HG03196 (cell line): ENCODE results near the gene DNMBP.
"Not testable (repeated sequence)": the region's sequence is repeated elsewhere in the genome, so short reads cannot be mapped to it uniquely, and the experiment has no call there.

Experiments used
- ATAC-seq: cut with Tn5 transposase; IDR thresholded peaks from one replicate; pipeline ENCODE4 v1.9.1; 2021; ENCODE audit not compliant: unreplicated experiment

DNMBP gene

DNA sequence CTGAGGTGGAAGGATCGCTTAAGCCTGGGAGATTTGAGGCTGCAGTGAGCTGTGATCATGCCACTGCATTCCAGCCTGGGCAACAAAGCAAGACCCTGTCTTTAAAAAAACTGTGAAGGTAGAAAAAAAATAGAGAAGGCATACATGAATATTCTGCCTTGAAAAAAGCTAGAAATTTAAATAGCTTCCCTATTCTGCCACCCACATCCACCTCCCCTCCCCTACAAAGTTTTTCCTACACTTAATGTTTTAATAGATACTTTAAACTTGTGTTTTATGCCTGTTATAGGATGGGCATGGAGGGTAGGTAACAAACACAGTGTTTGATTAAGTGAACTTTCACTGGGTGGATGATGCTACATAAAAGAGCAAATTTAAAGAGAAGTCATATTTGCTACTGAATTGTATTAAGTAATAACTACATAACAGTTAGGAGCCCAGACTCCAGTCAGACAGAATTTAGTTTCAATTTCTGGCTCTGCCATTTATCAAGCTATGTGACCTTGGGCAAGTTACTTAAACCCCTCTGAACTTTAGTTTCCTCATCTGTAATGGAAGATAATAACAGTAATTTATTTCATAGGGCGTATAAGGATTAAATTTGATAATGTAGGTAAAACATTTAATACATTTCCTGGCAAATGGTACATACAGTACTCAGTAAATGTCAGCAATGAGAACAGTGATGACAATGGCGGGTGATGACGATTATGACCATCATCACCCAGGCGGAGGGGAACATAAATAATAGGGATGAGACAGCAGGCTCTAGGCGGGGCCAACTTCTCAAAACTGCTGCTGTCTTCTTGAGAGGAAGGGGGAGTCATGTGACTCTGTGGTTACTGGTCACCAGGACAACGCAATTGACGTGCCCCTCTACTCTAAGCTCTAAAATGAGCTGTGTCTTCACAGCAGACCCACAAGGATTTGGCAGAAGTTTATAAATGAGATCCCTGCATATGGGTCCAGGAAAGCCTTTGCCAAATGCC, 15.8 kb downstream of the DNMBP start:
- ATAC-seq = no peak

DNA sequence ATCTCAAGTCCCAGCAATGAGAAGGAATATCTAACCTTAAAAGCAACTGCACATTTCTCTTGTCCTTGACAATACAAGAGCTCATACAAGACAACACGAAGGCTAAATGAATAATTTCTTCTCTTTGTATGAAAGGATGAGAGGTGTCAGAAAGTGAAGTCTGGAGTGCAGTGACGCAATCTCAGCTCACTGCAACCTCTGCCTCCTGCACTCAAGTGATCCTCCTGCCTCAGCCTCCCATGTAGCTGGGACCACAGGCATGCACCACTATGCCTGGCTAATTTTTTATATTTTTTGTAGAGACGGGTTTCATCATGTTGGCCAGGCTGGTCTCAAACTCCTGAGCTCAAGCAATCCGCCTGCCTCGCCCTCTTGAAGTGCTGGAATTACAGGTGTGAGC, 24.1 kb downstream of the DNMBP start:
- ATAC-seq = not testable (repeated sequence)

DNA sequence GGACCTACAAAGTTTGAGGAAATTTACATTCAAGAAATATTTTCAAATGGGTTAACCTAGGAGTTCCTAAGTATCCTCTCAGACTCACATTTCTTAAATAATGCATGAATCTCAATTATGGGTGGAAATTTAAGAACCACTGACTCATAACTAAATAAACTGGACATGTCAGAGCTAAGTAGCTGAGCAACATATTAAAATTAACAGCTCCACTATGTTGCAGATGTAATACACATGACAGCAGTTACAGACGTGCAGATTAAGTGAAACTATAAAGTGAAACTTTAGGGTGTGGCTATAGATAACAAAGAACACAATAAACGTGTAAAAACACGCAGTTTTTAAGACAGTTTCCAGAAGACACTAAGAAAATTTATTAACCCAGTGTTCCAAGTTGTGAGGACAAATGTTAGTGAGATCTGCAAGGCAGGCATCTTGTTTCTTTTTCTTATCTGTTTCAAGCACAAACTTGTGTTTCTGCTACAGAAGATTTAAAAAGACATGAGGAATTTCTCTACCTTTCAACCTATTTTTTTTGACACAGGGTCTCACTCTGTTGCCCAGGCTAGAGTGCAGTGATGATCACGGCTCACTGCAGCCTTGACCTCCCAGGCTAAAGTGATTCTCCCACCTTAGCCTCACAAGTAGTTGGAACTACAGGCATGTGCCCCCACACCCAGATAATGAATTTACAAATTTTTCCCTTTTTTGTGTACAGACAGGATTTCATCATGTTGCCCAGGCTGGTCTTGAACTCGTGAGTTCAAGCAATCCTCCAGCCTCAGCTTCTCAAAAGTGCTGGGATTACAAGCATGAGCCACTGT, 25.3 kb downstream of the DNMBP start:
- no peak for ATAC-seq

- no peak for ATAC-seq
Observed at GRCh38 chr10:99983280-99983988, 26.3 kb downstream of the DNMBP start.

DNA sequence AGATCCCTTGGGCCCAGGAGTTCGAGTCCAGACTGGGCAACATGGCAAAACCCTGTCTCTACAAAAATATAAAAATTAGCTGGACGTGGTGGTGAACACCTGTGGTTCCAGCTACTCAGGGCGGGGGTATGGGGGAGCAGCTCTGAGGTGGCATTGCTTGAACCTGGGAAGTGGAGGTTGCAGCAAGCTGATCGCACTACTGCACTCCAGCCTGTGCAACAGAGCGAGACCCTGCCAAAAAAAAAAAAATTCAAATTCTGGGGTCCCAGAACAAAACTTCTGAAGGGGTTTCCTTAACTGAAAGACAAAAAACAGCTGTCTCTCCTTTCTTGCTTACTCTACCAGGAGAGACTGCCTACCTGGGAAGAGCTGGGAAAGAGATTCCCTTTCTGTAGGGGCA, 27.0 kb downstream of the DNMBP start:
- ATAC-seq = no peak

- ATAC-seq = no peak
Observed at GRCh38 chr10:99981581-99982199, 28.1 kb downstream of the DNMBP start.

DNA sequence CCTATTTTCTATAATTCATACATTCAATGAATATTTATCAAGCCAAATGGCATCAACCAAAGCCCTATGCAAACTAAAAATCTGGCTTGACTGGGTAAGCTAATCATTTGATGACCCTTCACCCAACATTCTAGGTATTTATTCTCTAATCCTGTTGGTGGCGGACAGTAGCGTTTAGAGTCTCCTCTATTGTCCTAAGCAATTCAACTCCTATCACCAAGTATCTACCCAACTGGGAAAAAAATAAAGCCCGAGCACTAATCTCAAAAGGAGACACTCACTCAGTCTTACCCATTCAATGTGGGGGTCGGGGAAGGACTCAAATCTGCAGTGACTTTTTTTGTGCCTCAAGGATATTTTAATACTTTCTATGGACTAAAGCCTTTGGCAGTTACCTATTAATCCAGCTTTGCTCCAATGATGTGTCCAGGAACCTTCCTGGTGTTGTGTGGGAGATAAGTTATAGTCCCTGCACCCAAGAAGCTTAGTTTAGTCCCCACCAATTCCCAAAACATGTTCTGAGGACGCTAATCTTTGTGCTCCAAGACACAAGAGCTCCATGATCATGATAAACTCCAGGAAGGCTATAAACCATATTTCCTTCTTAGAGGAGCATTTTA, 30.6 kb downstream of the DNMBP start:
- no peak for ATAC-seq

GRCh38 chr10:99977916-99978315, 31.8 kb downstream of the DNMBP start:
- no peak for ATAC-seq

DNA sequence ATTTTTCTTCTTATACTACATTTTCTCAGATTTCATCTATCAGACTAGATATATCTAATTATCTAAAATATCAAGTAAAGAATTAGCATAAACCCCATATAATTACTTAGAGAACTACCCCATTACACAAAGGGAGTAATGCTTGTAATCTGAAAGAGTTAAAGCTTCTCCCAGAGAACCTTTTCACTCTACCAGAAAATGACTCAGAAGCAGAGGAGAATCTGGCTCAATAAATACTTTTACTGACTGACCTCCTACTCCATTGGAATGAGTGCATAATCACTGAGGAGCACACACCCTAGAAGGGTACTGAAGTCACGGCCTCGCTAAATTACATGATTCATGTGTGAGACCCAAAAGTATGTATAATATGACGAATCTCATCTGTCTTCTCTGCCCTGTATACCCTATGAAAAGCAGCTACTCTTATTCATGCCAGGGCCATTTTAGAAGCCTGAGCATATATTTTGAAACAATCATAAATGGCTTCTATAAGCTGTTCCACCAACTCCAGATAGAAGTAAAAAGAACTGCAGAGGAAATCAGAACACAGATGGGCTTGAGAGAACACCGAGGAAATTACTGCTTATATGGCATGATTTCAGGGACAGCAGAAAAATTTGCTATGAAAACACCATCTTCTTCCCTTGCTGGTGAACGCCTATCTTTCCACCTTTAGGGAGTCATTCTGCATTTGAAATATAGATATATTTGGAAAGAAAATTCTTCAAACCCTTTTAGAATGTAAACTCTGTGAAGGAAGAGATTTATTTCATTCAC, 32.7 kb downstream of the DNMBP start:
- no peak for ATAC-seq

GRCh38 chr10:99975942-99976809, 33.6 kb downstream of the DNMBP start:
- ATAC-seq = no peak

DNA sequence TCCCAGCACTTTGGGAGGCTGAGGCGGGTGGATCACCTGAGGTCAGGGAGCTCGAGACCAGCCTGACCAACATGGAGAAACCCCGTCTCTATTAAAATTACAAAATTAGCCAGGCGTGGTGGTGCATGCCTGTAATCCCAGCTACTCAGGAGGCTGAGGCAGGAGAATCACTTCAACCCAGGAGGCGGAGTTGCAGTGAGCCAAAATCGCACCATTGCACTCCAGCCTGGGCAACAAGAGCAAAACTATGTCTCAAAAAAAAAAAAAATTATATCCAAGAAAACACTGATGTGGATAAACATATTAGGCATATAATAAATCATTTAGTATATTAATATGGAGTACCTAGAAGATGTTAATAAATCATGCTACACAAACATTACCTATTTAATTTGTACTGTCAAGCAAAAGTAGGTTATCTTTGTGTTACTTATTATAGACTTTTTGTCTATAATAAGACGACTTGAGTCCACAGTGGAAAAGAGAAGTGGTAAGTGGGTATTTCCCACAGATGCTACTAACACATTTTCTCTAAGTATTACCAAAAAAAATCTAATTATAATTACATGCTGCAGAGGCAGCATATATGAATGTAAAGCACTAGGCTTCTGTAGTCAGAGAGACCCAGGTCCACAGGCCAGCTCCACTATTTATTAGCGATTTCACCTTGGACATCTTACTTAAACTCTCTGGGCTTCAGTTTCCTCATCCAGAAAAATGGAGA, 34.5 kb downstream of the DNMBP start:
- ATAC-seq = no peak

DNA sequence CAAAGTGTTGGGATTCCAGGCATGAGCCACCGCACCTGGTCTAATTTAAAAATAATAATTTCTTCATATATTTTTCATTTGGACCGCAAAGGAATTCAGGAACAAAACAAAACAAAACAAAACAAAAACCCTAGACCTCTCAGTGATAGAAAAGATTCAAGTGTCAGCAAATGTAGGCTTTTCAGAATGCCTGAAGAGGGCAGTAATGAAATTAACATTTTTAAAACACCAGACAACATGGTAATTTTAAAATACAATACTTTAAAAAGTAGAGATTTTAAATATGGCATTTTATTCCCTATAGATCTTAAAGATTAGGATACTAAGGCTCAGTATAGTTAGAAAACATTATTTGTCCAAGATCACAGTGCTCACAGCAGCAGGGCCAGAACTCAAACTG, 36.6 kb downstream of the DNMBP start:
- no peak for ATAC-seq

- ATAC-seq = no peak
Observed at GRCh38 chr10:99967961-99968360, 41.8 kb downstream of the DNMBP start.

DNA sequence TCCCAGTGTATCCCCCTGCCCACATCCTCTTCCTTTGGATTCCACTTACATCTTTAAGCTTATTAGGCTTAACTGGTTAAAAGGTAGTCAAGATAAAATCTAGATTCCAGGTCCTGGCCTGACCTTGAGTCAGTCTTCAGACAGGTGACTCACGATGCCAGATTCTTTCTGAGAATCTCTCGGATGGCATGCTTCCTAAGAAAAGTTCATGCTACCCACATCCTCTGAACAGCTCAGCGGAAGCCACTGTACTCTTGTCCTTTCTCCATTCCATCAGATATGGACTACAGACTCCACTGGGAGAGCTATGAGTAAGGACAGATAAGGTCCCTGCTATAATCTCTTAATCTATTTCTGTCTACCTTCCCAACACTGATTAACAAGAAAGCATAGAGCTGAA, 43.4 kb downstream of the DNMBP start:
- no peak for ATAC-seq

- no peak for ATAC-seq
Observed at GRCh38 chr10:99965700-99966099, 44.0 kb downstream of the DNMBP start.

- no peak for ATAC-seq
Observed at GRCh38 chr10:99964791-99965190, 45.0 kb downstream of the DNMBP start.

GRCh38 chr10:99963467-99964165, 46.1 kb downstream of the DNMBP start:
- not testable (repeated sequence) for ATAC-seq
